ENCODE results near the gene CDC42SE2. TPM values are rescaled to one million over a fixed set of nuclear protein-coding genes. Genes with fewer than 3 reads are reported as not detected.

CDC42SE2 gene
- total and polyA plus RNA-seq, 3 experiments from 2014 or later = 125 to 460 (median 131) TPM

- Mint-ChIP-seq H3K9me3 (no peaks in the 10 kb centered on the region), H3K4me3 (no peak overlapping the region), H3K36me3 (peaks cover 3 to 86% (median 39%) of the 10 kb centered on the region in 3 donors), H3K27me3 (no peaks in the 10 kb centered on the region), H3K4me1 (peaks cover 0 to 12% (median 3%) of the 10 kb centered on the region in 3 donors), H3K27ac (peak overlapping the region in 5 of 8 donors; percentile 36 to 92 (median 53))
- DNase-seq = no peak
- Histone ChIP-seq H3K9me3 (ENCODE audit: low read length) (no peaks in the 10 kb centered on the region), H3K4me3 (ENCODE audit: low read length) (no peak overlapping the region), H3K27ac (ENCODE audit: low read depth, low read length) (no peak overlapping the region), H3K27me3 (ENCODE audit: insufficient read depth, low read length, poor library complexity, severe bottlenecking) (no peaks in the 10 kb centered on the region), H3K4me1 (ENCODE audit: insufficient read depth, low read length) (no peaks in the 10 kb centered on the region), H3K36me3 (ENCODE audit: insufficient read depth, low read length) (peaks cover 60% of the 10 kb centered on the region)
- POLR2A ChIA-PET = no interaction called here
- CTCF ChIA-PET = interaction anchor here (1.0 kb wide), 1 partner anchor 131 kb away, joined by 3 read pairs; no protein-coding TSS in a partner anchor
These were observed 172.2 kb downstream of the CDC42SE2 start for GRCh38 chr5:131436081-131436480.

- H3K27ac ChIP-seq (ENCODE audit: low read depth, low read length) = no peak overlapping the region
- Mint-ChIP-seq H3K27ac (peak overlapping the region in 2 of 8 donors; percentile 56 to 57), H3K4me3 (no peak overlapping the region), H3K36me3 (peaks cover 6 to 87% (median 29%) of the 10 kb centered on the region in 3 donors), H3K27me3 (no peaks in the 10 kb centered on the region), H3K4me1 (peaks cover 10 to 14% (median 12%) of the 10 kb centered on the region in 3 donors), H3K9me3 (no peaks in the 10 kb centered on the region)
- no peaks in the 10 kb centered on the region for H3K9me3 ChIP-seq (ENCODE audit: low read length)
- H3K4me1 ChIP-seq (ENCODE audit: insufficient read depth, low read length) = no peaks in the 10 kb centered on the region
- POLR2A ChIA-PET = no interaction called here
- CTCF ChIA-PET = interaction anchor here (0.6 kb wide), 1 partner anchor 244 kb away, joined by 4 read pairs; no protein-coding TSS in a partner anchor
- peaks cover 50% of the 10 kb centered on the region for H3K36me3 ChIP-seq (ENCODE audit: insufficient read depth, low read length)
- no peak for DNase-seq
- H3K27me3 ChIP-seq (ENCODE audit: insufficient read depth, low read length, poor library complexity, severe bottlenecking) = no peaks in the 10 kb centered on the region
- no peak overlapping the region for H3K4me3 ChIP-seq (ENCODE audit: low read length)
These were observed 177.3 kb downstream of the CDC42SE2 start for GRCh38 chr5:131441184-131441583.

Other genes starting within 250 kb of the CDC42SE2 start
- 100 to 1,000 TPM; 358 to 364 TPM for gene HINT1, start 98.8 kb upstream of the CDC42SE2 start, total RNA-seq
- 445 TPM for gene HINT1, start 98.8 kb upstream of the CDC42SE2 start, polyA plus RNA-seq
- gene LYRM7, start 93.1 kb upstream of the CDC42SE2 start, total RNA-seq = 10 to 100 TPM; 22.7 to 24.1 TPM
- 9.0 TPM for gene LYRM7, start 93.1 kb upstream of the CDC42SE2 start, polyA plus RNA-seq